IPS DF 6.9 (cell line): Measurements from ENCODE around the gene KLRD1.
"Not testable (repeated sequence)": the region's sequence is repeated elsewhere in the genome, so short reads cannot be mapped to it uniquely, and the experiment has no call there.

Experiments used
- DNase-seq: peaks from one replicate; pipeline ENCODE4 v3.0.0-alpha.2; 2013; ENCODE audit warnings: low read depth, low spot score
- H3K27ac ChIP-seq: one replicate; pipeline ENCODE4 v1.5.1; 2013; ENCODE audit warnings: low read length, control low read depth
- H3K27me3 ChIP-seq: 2 replicates; pipeline ENCODE4 v1.6.1; 2013; ENCODE audit warnings: mild to moderate bottlenecking, low read length; ENCODE audit not compliant: control insufficient read depth, insufficient read depth
- H3K36me3 ChIP-seq: 2 replicates; pipeline ENCODE4 v1.6.1; 2013; ENCODE audit warnings: low read length; ENCODE audit not compliant: control insufficient read depth, insufficient read depth
- H3K4me1 ChIP-seq: 2 replicates; pipeline ENCODE4 v1.6.1; 2013; ENCODE audit warnings: low read length; ENCODE audit not compliant: control insufficient read depth, insufficient read depth
- H3K4me3 ChIP-seq: 2 replicates; pipeline ENCODE4 v1.5.1; 2013; ENCODE audit warnings: mild to moderate bottlenecking, low read length
- H3K9me3 ChIP-seq: 2 replicates; pipeline ENCODE4 v1.6.1; 2013; ENCODE audit warnings: low read length, inconsistent platforms; ENCODE audit not compliant: control insufficient read depth, insufficient read depth
- WGBS: extraction: QIAGEN DNeasy Blood & Tissue Kit; methylation state at CpG from one replicate; pipeline ENCODE4 v1.1.7; 2013; ENCODE audit warnings: mixed read lengths, missing lambda C conversion rate; ENCODE audit not compliant: insufficient read length, insufficient coverage; 5-methylcytosine and 5-hydroxymethylcytosine counted together

KLRD1 gene

DNA sequence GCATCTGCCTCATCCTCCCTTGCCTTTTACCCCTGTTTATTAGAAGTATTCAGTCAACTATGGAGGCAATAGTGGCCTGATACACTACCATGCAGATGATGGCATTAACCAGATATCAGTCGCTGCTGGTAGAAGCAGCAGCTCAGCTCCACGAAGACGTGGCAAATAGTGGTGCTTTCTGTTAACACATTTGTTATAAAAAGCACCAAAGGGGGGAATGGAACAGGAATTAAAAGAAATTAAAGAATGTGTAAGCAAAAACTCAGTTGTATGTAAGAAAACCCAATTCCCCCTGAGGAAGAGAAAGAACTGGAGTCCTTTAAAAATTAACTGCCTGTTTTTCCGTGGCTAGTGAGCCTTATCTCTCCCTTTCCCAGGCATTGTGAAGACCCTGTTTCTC lies 60.0 kb downstream of the KLRD1 start:
- not testable (repeated sequence) for DNase-seq, H3K27ac ChIP-seq, H3K4me1 ChIP-seq, H3K9me3 ChIP-seq, H3K36me3 ChIP-seq, H3K27me3 ChIP-seq, H3K4me3 ChIP-seq
- WGBS: no CpG with 5 or more reads among the region's 4 CpGs

DNA sequence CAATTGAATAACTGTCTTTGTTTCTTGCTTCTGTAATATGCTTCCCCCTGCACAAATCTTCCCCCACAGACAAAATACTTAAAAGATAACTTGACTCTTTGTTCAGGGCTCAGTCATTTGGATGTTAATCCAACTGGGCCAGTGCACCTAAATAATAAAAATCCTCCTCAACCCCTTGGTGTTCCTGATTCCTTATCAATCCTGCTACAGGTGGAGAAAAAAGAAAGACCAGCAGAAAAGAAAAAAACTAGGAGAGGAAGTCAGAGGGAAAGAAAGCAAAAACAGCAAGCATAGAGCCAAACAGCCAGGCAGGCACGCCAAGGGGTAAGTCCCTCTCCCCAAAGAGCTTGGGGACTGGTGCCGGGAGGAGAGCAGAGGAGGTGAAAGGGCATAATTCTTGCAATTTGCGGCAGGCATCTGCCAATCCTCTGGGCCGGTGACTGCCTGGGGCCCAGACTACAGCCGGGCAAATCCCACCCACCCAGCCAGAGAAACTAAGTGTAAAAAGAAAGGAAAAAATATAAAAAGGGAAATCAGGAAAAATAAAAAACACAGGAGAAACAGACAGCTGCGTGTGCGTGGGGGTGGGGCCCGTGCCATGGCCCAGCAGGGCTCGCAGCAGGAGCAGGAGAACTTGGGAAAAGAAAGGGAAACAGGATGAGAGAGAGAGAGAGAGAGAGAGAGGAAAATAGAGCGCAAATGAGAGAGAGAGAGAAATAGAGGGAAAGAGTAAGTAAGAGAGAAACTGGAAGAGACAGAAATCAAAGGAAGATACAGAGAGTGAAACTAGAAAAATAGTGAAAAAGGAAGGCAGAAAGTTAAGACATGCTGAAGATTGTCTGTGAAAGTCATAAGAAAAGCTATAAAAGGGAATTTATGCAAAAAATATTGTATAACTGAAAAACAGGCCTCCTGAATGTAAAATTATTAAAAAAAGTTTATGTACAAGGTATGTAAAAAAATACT lies 60.8 kb downstream of the KLRD1 start:
- no peak overlapping the region for H3K27ac ChIP-seq
- no peak overlapping the region for H3K4me3 ChIP-seq
- no peaks in the 10 kb centered on the region for H3K27me3 ChIP-seq
- no peaks in the 10 kb centered on the region for H3K9me3 ChIP-seq
- WGBS: 100% methylated on average over 1 of the region's 10 CpGs
- peaks cover 10% of the 10 kb centered on the region for H3K4me1 ChIP-seq
- H3K36me3 ChIP-seq: no peaks in the 10 kb centered on the region; the same call in 1 of the 2 replicates
- no peak for DNase-seq

GRCh38 chr12:10369557-10370415 lies 62.1 kb downstream of the KLRD1 start:
- H3K4me1 ChIP-seq: peaks cover 6% of the 10 kb centered on the region

DNA sequence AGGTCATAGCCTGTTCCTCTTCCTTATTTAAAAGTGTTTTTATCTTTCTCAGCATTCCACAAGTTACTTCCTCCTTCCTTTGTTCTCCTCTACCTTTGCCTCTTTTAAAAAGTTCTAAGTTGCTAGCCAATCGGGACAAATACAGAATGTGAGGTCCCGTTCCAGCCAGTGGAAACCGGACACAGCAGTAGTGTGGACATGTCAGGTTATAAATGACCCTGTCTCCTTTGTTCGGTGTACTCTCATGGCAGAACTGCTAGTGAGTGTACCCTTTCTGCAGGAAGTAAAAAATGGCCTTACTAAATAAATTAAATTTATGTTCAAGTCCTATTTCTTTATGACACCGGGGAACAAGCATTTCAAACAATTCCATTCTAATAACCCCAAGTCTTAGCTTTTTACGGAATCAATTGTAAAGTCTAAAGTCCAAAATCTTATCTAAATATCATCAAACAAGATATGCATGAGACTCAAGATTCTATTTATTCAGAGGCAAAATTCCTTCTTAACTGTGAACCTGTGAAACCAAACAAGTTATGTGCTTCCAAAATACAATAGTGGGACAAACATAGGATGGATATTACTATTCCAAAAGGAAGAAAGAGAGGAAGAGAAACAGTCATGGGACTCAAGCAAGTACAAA lies 64.3 kb downstream of the KLRD1 start:
- not testable (repeated sequence) for H3K4me3 ChIP-seq, H3K9me3 ChIP-seq, DNase-seq, H3K27ac ChIP-seq, H3K36me3 ChIP-seq, H3K27me3 ChIP-seq, H3K4me1 ChIP-seq
- WGBS: no CpG with 5 or more reads among the region's 6 CpGs

More at GRCh38 chr12:10369557-10370415, 62.1 kb downstream of the KLRD1 start:
- no peaks in the 10 kb centered on the region for H3K27me3 ChIP-seq
- H3K4me3 ChIP-seq: no peak overlapping the region
- no peak for DNase-seq
- H3K27ac ChIP-seq: no peak overlapping the region
- no peaks in the 10 kb centered on the region for H3K9me3 ChIP-seq
- no CpG with 5 or more reads among the region's 8 CpGs for WGBS
- H3K36me3 ChIP-seq: no peaks in the 10 kb centered on the region; the same call in 1 of the 2 replicates

DNA sequence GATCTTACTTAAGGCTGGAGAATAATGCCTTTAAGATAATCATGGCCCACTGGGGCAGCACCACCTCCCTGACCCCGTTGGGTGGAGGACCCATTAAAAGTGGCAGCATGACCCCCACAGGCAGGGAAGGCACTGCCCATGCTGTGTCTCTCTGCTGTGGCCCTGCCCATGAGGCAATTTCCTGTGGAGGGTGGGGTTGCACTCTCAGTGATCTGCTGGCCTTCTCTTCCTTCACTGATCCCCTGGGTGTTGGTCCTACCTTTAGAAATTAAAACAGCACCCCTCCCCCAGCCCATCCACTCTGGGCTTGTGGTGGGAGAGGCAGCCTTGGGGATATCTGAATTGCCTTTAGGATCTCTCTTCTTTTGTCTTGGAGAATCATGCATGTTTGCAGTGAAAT lies 64.9 kb downstream of the KLRD1 start:
- H3K36me3 ChIP-seq: no peaks in the 10 kb centered on the region; the same call in 1 of the 2 replicates
- H3K27me3 ChIP-seq: no peaks in the 10 kb centered on the region
- no peak overlapping the region for H3K4me3 ChIP-seq
- no CpG with 5 or more reads among the region's 1 CpG for WGBS
- no peaks in the 10 kb centered on the region for H3K9me3 ChIP-seq
- H3K4me1 ChIP-seq: peaks cover 5% of the 10 kb centered on the region
- no peak for DNase-seq
- H3K27ac ChIP-seq: no peak overlapping the region

GRCh38 chr12:10374624-10375018 lies 67.0 kb downstream of the KLRD1 start:
- H3K4me3 ChIP-seq: no peak overlapping the region
- peaks cover 5% of the 10 kb centered on the region for H3K4me1 ChIP-seq
- H3K27me3 ChIP-seq: no peaks in the 10 kb centered on the region
- H3K9me3 ChIP-seq: no peaks in the 10 kb centered on the region
- no peak overlapping the region for H3K27ac ChIP-seq
- no peaks in the 10 kb centered on the region for H3K36me3 ChIP-seq
- WGBS: no CpG with 5 or more reads among the region's 3 CpGs
- DNase-seq: no peak

- H3K27ac ChIP-seq, H3K27me3 ChIP-seq, H3K9me3 ChIP-seq, H3K4me3 ChIP-seq, H3K36me3 ChIP-seq, DNase-seq, H3K4me1 ChIP-seq: not testable (repeated sequence)
- WGBS: no CpG with 5 or more reads among the region's 2 CpGs
These were observed 71.1 kb downstream of the KLRD1 start for GRCh38 chr12:10378737-10379136.
